HG03097 (cell line): ENCODE measurements around the gene CTBP2.
"Not testable (repeated sequence)": the region's sequence is repeated elsewhere in the genome, so short reads cannot be mapped to it uniquely, and the experiment has no call there.

ENCODE experiments used
- ATAC-seq: cut with Tn5 transposase; IDR thresholded peaks from one replicate; pipeline ENCODE4 v1.9.1; 2021; ENCODE audit not compliant: unreplicated experiment, low FRiP score

Gene CTBP2

DNA sequence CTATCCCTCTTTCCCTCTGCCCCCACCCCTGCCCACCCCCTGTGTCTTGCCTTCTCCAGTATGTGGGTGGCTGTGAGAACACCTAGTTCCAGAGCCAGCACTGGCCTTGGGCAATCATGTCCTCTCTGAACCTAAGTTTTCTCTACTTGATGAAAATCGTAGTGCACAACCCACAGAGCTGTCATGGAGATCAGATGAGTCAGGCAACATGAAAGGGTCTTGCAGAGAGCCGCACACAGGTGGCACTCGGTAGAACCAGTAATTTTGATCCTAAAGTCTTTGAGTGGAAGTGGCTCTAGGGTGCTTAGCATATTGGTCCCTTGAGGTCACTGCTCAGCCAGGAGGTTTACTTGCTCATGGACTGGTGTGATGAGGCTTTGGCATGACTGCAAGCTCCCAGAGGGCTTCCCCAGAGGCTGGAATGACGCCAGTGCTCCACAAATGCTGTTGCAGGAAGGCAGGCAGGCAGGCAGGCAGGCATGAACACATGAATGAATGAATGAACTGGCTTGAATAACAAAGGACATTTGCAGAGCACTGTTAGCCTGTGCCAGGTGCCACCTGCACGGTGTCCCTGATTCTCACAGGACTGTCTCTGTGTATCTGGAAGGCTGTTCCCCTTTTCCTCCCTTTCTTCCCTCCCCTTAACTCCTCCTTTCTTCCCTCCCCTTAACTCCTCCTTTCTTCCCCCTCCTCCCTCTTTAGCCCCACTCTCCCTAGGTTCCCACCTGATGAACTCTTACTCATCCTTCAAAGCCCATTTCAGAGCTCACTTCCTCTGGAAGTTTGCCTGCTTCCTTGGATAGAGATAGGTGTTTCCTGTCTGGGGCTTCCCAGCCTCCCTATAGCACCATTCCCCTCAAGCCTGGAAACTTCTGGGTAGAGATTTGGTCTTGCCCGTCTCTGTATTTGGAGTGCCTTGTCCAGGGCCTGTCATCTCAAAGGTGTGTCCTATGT, 27.2 kb upstream of the CTBP2 start:
- ATAC-seq: no peak

DNA sequence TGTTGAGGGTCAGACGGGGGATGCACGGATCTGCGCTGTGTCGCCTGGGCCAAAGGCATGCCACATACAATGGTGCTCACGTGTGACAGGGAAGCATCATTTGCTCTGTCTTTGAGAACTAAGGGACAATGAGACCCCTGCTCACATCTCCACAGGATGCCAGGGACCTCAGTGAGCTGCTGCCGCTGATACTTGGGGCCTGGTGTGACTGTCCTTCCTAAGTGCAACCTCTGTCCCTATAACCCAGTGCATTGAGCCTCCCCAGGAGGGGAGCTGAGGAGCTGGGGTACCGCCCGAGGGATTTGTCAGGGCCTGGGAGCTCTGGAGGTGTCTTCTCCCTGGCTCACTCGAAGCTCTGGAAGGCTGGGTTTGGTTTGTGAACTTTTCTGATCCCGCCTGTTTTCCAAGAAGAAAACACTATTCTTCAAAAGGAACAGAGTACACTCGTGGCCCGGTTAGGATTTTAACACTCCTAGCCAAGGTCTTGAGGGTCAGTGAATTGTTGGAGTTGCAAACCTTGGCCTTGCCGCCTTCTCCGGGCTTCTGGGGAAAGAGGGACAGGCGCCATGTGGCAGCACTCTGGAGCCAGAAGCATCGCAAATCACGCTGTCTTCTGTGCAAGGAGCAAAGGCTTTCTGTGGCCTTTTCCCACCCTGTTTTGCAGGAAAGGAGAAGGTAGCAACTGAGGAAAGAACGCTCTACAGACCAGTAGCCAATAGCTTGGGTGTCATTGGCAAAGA, 26.2 kb upstream of the CTBP2 start:
- ATAC-seq: no peak

DNA sequence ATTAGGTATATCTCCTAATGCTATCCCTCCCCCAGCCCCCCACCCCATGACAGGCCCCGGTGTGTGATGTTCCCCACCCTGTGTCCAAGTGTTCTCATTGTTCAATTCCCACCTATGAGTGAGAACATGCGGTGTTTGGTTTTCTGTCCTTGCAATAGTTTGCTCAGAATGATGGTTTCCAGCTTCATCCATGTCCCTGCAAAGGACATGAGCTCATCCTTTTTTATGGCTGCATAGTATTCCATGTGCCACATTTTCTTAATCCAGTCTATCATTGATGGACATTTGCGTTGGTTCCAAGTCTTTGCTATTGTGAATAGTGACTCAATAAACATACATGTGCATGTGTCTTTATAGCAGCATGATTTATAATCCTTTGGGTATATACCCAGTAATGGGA, 18.7 kb upstream of the CTBP2 start:
- ATAC-seq: not testable (repeated sequence)

DNA sequence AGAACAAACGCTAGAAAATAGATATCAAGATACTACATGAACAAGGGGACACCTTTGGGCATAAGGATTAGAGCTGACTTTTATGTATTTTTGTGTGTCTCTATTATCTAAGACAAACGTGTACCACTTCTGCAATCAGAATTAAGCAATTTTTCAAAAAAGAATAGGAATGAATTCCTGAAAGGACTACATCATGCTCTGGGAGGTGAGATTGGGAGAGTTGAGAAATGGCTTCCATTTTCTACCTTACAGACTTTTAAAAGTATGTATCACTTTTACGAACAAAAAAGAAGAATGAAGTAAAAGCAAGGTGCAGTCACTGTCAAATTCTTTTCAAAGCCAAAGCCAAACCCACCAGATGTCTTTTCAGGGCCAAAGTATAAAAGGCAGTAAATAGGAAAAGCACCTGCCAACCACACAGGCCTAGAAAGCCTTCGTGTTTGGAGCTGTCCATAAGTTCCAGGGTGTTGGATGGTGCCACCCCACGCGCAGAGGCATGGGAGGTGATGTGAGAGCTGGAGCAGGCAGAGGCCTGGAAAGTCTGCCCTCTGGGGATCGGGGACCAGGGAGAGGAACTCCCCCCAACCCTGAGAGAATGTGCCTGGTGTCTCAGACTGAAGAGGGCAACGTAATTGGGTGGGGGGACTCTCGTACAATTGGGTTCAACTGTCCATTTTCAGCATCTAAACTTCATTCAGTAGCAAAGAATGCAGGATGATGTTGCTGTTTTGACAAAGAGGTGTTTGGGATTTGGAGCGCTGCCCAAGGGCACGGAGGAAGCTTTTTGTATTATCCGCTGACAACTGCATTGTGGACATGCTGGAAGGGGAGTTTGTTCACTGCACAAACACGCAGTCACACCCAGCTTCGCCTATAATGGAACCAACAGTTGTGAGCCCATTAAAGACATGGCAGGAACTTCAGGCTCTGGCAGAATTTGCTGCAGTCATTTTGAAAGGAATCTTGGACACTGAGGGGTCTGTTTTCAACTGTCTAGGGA, 17.6 kb upstream of the CTBP2 start:
- no peak for ATAC-seq

DNA sequence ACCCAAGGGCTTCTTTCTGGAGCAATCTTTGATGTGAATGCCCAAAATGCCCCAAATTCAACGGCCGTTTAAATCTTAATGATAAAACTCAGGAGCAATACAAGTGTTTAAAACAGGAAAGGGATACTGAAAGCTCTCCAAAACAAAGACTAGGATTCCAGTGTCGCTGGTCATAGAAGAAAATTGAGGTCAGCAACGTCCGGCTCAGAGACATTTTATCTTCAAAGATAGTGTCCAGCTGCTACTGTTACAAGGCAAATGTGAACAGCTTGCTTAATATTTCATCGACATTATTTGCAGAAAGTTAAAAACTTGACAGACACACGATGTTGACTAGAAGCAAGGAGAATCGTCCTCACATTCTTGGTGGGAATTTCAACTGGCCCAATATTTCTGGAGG, 15.4 kb upstream of the CTBP2 start:
- no peak for ATAC-seq

DNA sequence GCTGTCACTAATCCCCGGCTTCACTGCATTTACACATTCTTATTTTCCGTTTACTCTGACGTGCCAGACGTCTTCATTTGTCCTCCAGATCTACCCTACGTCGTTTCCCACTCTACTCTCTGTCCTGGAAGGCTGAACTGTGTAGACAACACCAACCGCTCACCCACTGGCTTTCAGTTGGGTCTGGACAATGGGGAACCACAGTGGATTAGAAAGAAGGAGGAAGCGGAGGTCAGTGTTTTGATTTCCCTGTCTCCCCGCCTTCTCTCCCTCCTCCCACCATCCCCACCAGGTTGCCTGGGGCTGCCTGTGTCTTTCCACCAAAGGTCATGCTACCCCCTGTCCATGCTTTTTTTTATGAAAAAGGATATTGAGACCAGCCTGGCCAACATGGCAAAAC, 14.0 kb upstream of the CTBP2 start:
- ATAC-seq: no peak

DNA sequence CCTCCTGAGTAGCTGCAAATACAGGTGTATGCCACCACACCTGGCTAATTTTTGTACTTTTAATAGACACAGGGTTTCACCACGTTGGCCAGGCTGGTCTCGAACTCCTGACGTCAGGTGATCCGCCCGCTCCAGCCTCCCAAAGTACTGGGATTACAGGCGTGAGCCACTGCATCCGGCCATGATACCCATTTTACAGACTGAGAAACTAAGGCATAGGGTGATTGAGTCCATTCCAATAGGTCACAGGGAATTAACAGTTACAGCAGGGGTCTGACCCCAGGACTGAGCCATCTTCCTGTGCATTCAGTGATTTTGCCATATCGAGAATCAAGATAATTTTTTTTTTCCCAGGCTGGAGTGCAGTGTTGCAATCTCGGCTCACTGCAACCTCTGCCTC, 12.3 kb upstream of the CTBP2 start:
- no peak for ATAC-seq

DNA sequence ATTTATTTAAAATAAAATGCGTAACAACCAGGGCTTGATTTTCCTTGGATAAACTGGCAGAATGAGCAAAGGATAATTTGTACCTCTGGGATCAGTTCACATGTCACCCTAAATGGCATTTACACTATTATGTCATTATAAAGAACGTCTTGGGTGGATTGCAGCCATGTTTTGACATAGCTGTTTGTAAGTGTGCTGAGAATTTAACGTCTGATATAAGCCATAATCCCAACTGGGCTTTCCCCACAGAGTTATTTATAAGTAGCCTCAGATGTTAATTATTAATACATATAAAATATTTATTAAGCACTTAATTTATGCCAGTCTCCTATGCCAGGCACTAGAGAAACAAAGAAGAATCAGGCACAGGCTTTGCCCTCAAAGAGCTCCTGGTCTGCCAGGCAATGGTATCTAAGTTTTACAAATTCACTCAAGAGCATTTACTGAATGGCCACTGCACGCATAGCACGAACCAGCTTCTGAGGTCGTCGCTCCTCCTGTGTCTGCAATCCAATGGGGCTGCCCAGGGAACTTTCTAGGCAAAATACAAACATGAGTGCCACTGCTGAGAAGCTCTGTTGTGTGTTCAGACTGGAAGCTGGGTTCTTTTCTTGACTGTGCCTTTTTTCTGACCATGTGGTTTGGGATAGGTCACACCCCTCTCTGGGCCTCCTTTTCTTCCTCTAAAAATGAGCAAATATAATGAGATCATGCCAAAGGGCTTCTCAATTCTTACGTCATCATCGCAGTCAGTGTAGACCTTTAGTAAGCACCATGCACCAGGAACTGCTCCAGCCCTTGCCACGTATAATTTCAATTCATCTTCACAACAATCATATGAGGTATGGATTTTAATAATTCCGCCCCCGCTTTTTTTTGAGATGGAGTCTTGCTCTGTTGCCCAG, 11.3 kb upstream of the CTBP2 start:
- ATAC-seq: no peak

DNA sequence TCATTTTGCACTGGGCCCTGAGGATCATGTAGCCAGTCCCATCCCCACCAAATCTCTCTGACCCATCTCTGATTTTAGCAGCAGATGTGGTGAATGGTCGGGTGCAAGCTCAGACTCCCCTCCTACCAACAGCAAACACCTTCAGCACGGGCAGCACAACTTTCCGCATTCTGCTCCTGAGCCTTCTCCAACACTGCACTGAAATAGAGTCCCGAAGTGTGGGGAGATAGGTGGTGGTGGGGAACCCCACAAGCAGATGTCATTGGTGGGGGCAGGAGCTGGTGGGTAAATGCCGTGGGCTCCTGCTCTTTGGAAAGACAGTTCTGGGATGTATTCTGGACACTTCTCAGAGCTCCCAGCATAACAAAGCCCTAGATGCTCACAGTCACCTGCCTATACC, 9.6 kb upstream of the CTBP2 start:
- ATAC-seq: no peak

DNA sequence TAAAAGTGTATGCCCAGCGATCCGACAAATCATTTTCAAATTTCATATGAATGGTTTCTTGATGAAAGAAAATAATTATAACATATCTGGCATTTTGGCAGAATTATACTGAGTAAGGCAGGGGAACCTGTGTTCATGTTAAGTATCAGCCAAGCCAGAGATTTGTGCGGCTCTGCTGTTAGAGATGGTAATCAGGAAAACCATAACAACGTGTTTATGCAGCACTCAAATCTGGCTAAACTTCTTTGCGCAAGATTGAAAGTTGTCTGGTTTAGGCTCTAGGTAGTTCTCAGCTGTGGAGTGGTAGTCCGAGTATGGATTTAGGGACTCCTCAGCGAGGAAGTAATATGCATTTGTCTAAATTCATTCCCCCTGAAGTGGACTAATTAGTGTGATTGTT, 8.9 kb upstream of the CTBP2 start:
- ATAC-seq: no peak

DNA sequence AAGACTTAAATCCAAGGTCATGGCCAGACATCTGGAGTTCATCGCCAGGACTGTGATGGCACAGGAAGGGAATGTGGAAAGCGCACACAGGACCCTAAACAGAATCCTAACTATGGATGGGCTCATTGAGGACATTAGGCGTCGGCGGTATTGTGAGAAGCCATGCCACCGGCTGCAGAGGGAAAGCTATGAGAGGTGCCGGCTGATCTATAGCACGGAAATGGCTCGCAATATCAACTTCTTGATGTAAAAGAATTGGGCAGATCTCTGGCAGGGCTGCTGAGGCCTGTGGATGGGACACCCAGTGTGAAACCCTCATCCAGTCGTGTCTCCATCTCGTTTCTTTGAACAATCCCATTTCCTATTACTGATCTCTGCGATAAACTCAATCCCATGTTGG, 6.3 kb upstream of the CTBP2 start:
- no peak for ATAC-seq

DNA sequence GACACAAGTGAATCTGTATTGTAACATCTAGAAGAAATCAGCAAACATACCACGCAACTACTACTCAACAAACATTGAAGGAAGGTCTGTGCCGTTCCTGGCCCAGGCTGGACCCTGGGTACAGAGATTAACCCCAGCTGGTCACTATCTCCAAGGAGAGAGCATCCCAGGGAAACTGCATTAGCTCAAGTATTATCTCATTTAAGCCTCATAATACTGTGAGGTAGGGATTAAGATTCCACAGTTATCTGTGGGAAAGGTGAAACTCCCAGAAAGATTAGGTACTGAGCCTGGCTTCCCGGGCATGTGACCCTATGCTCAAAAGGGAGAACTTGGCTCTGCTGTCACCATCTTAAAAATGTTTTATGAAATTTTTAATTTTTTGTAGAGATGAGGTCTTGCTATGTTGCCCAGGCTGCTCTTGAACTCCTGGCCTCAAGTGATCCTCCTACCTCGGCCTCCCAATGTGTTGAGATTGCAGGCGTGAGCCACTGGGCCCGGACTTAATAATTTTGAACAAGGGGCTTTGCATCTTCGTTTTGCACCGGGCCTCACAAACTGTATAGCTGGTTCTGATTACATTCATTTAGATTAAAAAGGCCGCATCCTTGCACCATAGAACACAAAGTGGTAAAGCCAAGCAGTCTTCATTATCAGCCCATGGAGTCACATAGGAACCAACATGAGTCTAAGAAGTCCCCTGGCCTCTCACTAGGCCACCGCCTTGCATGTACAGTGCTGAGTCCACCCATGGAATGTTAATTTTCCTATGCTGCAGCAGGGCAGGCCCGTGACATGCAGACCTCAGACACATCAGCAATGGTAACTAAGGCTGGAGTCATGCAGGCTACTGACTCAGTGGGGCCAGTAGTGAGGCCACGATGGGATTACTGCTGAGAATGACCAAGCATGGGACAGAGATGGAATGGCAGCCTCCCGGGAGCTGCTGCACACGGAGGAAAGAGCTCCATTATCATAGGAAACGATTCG, 5.5 kb upstream of the CTBP2 start:
- ATAC-seq: no peak

DNA sequence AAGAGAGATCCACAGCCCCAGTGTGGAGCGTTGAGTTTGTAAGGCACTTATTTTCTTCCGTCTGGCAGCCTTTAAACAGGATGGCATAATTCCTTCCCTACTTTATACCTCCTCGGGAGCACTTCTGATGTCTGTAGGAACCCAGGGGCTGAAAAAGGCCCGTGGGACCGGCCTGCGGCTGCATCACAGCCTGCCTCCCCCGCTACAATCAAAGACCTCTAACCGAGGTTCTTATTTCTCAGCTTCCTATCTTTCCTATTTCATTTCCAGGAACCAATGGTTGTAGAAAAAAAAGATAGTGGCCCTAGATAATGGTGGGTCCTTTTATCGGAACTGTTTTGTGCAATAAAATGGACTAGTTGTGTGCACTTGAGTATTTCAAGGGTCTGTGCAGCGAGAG, 4.1 kb upstream of the CTBP2 start:
- ATAC-seq: no peak

DNA sequence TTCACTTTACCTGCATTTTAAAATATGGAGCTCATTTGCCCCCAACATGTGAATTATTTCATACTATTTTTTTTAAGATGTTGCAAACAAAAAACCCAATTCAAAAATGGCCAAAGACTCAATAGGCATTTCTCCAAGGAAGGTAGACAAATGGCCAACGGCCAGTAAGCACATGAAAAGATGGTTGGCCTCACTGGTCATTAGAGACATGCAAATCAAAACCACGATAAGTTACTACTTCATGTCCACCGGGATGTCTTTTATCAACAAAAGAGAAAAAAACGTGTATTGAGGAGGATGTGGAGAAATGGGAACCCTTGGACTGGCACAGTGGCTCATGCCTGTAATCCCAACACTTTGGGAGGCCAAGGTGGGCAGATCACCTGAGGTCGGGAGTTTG, 3.4 kb upstream of the CTBP2 start:
- no peak for ATAC-seq

DNA sequence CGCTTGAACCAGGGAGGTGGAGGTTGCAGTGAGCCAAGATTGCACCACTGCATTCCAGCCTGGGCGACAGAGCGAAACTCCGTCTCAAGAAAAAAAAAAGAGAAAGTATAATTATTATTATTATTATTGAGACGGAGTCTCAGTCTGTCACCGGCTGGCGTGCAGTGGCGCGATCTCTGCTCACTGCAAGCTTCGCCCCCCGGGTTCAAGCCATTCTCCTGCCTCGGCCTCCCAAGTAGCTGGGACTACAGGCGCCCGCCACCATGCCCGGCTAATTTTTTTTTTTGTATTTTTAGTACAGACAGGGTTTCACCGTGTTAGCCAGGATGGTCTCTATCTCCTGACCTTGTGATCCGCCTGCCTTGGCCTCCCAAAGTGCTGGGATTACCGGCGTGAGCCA, 2.9 kb upstream of the CTBP2 start:
- not testable (repeated sequence) for ATAC-seq

DNA sequence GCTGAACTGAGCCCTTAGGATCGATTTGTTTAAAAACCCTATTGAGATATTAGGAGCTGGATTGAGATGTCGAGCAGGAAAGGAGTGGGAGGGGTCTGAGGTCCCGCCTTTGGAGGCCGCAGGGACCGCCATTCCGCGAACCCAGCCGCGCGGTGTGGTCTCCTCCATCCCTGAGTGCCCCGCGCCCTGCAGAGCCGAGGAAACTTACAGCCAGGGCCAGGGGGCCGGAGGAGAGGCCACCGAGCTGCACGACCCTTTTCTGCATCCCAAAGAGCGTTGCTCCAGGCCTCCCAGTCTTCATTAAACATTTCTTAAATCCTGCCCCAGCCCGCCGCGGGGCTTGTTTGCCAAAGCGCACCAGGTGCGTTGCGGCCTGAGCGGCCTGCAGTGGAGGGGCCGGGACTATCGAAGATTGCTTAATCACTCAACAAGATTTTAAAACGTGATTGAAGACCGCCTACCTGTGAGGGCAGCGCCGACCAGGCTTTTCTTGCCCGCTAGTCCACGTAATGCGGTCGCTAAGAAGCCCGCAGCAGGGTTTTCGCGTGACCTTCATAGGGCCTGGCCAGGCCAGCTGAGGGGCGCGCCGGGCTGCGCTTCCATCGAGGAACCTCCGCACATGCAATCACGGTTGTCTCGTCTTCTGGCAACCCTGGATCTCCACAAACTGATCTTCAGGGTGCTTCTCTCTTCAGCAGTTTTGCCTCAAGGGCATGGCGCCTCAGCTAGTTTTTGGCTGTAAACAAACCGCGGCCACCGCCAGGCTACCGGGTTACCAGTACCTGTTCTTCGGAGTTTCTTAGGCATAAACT, 2.0 kb upstream of the CTBP2 start:
- no peak for ATAC-seq

DNA sequence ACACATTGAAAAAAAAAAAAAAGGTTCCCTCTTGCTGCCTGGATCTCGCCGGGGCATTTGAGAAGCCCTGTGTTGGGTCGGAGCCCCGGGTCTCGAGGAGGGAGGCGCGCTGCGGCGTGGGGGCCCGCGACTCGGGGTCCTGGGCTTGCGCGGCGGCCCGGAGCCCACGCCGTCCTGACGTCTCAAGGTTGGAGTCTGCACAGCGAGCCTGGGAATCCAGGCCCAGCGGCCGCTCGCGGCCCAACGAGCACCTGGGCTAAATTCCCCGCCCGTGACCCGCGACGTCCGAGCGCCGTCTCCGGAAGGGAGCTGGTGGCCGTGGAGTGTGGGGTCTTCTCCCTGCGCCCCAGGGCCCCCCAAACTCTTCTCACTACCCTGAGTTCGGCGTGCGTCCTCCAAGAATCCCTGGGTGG, 1.4 kb upstream of the CTBP2 start:
- no peak for ATAC-seq
